Spleen (tissue), 7 donors: ENCODE measurements around the gene EXOC6B.

Experiments
- CTCF ChIP-seq, 11 experiments: fragments of 200-600 bp in 7 of 11; fragments of 450-650 bp in 4 of 11; sonication (generic) in 4 of 11; IDR thresholded peaks in 8 of 11; conservative IDR thresholded peaks in 3 of 11; 1 replicate in 7 of 11; 2 replicates in 4 of 11; pipeline versions ENCODE4 v1.4.0 to v1.8.0; 2016 to 2021; ENCODE audit warnings: antibody characterized with exemption in 11 of 11, inconsistent platforms in 4 of 11, mild to moderate bottlenecking in 1 of 11
- POLR2A ChIP-seq, 3 donors: fragments of 450-650 bp; IDR thresholded peaks; one replicate each; pipeline ENCODE4 v1.5.1; 2017; ENCODE audit warnings: antibody characterized with exemption in 3 of 3, mild to moderate bottlenecking in 1 of 3
- donor health status: DM: no; HTN: no; CAD: no; lungs with moderate emphysema.
- donor health status: DM: no; HTN: no; CAD: no.
- donor health status: DM: no; HTN: no; CAD: no.

GRCh38 chr2:72289283-72289682 lies 536.5 kb downstream of the EXOC6B start:
- TF ChIP-seq POLR2A (IDR thresholded peaks at IDR 0.05) (no peak), CTCF (IDR thresholded peaks at IDR 0.05 in 8 of 11, conservative IDR thresholded peaks at IDR 0.05 in 3 of 11) (no peak)
